ENCODE data around the gene CDKAL1.
"Not testable (repeated sequence)": the region's sequence is repeated elsewhere in the genome, so short reads cannot be mapped to it uniquely, and the experiment has no call there.

CDKAL1 gene

GRCh38 chr6:21159465-21159864, 625.2 kb downstream of the CDKAL1 start:
- DNase-seq: no peak

DNA sequence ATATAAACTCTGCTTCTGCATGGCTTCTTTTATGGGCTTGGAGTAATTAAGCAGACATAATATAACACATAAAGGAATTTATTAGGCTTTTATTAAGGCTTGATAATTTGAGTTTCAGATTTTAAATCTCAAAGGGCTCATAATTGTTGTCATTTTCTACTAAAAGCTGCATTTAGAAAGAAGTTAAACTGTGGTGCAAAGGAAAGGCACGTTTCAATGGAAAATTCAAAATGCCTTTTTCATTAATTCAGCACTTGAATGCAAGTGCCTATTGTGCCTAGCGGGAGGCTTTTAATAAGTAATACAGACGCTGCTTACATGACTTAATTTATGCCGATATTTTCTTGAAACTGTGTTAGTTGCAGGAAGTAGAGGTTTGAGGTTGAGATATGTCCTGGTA, 627.5 kb downstream of the CDKAL1 start:
- DNase-seq: no peak

- peak; percentile 69 for DNase-seq
These were observed 629.0 kb downstream of the CDKAL1 start for GRCh38 chr6:21163110-21163837.

DNA sequence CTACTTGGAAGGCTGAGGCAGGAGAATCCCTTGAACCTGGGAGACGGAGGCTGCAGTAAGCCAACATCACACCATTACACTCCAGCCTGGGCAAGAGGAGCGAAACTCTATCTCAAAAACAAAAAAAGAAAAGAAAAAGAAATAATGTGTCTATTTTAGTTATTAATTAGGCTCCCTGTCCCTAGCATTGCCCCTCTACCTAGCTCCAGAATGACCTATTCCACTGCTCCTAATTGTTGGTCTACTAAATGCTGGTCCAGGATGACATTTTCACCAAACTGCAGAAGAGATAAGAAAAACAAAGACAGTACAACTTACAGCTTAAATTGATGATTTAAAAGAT, 629.6 kb downstream of the CDKAL1 start:
- DNase-seq: no peak

DNA sequence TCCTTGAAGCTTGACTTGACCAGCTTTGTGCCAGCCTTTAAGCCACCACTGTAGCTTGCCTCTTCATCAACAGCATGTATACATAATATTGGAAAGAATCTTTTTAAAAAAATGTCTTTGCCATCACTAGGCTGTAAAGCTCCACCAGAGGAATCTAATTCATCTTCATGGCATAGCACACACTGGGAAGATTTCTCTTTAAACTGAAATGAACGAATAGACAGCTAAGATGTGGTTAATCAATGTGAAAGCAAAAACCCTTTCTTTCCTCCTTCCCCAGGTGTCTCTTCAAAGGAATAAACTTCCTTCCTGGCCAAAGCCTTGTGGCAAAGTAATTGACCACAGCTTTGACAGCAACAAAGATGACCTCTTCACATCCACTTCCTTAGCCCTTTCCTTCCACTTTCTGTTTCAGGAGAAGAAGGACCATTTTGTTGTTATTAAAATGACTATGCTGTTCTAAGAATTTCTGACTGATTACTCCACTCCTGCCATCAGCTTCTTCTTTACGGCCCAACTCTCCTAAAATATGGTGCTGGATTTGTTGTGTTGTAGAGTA, 630.6 kb downstream of the CDKAL1 start:
- DNase-seq: peak; percentile 44

DNA sequence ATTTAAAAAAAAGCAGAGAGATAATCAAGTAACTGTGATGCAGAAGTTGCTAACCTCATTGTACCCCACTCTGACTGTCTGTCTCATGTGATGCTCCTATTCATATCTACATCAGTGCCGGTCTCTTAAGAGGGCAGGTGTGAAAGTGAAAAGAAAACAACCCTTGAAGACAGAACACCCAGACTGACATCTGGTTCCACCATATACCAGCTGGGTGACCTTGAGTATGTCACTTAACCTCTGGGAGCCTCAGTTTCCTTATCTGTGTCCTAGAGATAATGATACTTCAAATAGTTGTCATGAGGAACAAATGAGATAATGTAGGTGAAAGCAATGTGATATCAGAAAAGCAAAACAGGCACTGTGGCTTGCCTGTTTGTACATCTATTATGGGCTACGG, 632.5 kb downstream of the CDKAL1 start:
- no peak for DNase-seq

DNA sequence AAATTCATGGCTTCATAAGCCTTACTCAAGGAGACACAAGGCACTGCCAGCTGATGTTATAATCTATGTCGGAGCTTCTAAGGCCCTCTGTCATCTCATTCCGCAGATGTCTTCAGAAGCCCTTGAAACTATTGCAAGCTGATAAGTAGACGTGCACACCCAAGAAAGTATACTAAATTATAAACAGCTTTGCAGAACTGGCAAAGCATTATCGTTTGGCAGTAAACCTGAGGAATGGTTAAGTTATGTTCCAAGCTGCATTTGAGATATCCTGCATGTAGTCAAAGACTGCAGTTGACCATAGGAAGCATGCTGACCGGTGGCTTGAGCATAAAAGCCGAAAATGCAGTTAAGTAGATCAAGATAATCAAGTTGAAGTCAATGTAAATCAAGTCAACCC, 633.5 kb downstream of the CDKAL1 start:
- no peak for DNase-seq

- DNase-seq: no peak
These were observed 637.5 kb downstream of the CDKAL1 start for GRCh38 chr6:21171801-21172200.

DNA sequence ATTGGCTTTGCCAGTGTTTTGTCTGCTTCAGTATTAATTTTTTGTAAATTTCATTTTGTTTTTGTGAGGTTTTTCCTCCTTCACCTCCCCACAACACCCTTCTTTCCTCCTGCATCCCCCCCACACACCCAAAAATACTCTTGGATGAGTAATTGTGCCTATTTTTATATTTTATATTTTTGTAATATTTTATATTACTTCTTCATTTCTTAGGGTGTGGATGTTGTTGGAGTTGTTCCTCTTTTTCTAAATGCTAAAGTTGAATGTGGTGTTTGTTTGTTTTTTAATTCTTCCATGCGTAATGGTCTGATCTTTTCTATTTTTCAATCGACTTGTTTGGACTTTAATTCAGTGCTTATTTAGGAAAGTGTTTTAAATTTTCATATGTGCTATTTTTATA, 638.8 kb downstream of the CDKAL1 start:
- DNase-seq: no peak

DNA sequence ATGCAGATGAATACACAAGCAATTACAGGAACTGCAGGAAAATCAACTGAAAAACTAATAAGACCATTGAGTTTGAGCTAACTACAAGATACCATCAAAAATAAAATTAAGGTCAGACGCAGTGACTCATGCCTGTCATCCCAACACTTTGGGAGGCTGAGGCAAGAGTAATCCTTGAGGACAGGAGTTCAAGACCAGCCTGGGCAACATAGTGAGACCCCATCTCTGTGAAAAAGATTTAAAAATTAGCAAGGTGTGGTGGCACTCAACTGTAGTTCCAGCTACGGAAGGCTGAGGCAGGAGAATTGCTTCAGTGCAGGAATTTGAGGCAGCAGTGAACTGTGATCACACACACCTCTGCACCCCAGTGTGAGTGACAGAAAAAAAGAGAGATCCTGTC, 639.4 kb downstream of the CDKAL1 start:
- DNase-seq: no peak

DNA sequence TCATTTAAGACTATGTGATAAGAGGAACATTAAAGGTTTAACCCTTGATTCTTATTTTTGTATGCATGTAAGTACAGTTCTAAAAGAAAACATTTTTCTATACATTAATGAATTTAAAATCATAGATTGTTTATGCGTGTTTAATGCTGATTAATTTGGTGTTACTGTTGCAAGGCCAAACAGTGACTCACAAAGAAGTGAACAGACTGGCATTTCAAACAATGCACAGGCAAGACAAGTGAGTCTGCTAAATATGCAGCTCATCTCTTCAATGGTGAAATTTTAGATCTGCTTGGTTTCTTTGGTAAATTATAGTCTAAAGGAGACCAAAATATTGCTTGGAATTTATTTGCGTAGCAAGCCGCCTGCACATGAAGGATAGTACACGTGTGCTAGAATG, 641.9 kb downstream of the CDKAL1 start:
- no peak for DNase-seq

GRCh38 chr6:21180155-21180554, 645.9 kb downstream of the CDKAL1 start:
- DNase-seq: no peak

- no peak for DNase-seq
These were observed 646.6 kb downstream of the CDKAL1 start for GRCh38 chr6:21180800-21181337.

- no peak for DNase-seq
These were observed 647.6 kb downstream of the CDKAL1 start for GRCh38 chr6:21181866-21182265.

DNA sequence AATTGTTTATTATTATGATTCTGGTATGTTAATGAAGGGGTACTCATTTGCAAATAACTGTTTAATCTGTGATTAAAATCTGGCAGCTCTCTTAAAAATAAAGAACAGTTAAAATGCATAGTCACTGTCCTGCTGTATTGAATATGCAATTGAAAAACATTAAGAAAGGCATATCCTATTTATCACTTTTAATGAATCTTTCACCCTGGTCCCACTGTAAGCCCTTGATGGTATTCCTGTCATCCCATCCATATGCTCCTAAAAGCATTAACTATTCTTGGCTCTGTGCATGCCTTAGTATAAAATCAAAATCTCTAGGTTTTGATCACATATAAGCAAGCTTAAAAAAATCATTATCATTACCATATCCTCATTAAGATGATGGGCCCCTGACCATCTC, 648.3 kb downstream of the CDKAL1 start:
- no peak for DNase-seq

GRCh38 chr6:21185861-21186478, 651.7 kb downstream of the CDKAL1 start:
- no peak for DNase-seq

DNA sequence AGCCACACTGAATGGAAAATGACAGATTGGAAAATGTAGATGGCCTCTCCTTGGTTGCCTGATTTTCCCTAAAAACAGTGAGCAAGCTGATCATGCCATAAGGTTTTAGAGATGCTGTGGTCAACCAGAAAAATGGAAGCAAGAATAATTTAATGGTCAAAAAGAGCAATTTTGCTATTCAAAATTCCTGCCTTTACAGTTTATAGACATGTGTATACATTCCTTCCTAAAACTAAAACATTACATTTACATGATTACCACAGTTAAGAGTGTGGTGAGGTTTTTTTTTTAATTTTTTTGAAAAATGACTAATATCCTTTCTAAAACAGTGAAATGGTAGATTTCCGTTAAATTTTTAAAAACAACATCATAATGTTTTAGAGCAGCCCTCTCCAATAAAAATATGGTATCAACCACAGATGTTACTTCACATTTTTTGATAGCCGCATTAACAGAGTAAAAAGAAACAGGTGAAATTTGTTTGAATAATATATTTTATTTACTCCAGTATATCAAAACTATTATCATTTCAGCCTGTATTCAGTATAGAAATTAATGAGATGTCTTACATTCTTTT, 652.3 kb downstream of the CDKAL1 start:
- peak; percentile 16 for DNase-seq

DNA sequence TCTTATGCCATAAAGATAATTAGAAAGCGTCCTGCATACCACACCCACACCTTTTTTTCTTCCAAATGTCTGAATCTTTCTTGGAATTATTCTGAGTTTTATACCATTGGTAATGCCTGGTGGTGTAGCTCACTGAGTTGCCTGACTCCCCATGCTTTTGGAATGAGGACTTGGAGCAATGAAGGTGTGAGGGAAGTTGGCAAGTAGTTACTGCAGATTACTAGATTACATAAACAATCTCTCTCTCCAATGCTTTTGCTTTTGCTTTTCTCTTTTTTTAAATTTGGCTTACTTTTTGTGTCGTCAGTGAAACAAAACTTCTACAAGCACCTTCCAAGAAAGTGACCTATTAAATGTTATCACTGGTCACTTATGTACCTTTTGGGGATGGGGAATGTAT, 653.2 kb downstream of the CDKAL1 start:
- DNase-seq: no peak

DNA sequence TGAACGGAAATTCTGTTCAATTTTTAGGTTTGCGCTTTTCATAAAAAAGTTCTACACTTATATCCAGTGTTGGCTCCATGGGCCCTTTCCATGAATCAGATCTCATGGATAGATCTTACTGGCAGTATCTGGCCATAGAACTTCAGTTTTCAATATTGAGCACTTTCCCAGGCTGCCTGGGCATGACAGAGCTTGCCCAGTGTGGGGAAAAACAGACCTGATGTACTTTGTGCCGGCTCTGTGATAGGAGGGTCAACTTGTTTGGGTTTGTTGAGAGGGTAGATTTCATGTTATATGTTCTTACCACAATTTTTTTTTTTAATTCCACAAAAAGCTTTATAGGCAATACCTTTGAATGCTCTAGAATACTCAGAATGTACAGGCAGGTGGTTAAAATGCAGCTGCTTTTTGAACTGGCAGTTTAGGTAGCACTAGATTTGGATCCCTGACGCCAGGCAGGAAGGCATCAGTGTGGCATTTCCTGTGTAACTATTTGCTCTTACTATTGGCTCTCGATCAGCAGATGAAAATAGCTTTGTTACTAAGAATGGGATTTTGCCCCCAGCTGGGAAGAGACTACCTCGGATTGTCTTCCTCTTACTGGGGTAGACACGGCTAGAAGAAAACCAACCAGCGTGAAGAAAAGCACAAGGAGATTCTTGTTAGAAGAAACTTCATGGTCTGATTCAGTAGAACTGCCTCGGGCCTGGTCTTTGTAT, 654.4 kb downstream of the CDKAL1 start:
- DNase-seq: no peak

DNA sequence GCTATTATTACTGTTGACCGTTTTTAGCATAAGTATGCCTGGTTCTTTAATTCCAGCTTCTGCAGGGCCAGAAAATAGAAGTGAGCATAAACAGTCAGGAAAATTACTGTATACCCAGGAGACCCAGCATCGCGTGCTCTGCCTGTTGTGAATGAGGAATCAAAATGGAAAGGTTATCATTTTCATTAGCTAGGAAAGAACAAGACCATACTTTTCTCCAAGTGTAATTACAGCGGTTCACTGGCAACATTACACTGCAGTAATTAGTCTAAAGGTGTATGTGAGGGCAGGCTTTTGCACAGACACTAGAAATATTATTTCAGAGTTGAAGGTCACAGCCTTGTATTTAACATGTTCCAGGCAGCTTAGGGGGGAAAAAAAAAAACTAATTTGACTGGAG, 655.5 kb downstream of the CDKAL1 start:
- no peak for DNase-seq

DNA sequence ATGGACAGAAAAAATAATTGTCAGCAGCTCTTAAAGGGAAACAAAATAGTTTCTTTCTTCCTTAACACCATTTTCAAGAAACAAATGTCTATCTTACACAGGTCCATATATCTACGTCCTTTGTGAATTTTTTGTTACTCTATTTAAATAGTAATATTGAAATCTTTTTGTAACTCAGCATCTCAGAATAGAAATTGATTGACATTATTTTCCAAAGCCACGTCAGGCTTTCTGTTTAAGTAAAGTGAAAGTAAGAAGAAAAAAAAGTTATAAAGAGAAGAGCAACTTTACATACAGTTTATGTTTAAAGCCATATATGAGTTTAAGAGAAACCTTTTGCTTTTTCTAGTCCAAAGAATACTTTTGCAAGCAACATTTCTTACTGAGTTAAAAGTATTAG, 656.4 kb downstream of the CDKAL1 start:
- DNase-seq: no peak

DNA sequence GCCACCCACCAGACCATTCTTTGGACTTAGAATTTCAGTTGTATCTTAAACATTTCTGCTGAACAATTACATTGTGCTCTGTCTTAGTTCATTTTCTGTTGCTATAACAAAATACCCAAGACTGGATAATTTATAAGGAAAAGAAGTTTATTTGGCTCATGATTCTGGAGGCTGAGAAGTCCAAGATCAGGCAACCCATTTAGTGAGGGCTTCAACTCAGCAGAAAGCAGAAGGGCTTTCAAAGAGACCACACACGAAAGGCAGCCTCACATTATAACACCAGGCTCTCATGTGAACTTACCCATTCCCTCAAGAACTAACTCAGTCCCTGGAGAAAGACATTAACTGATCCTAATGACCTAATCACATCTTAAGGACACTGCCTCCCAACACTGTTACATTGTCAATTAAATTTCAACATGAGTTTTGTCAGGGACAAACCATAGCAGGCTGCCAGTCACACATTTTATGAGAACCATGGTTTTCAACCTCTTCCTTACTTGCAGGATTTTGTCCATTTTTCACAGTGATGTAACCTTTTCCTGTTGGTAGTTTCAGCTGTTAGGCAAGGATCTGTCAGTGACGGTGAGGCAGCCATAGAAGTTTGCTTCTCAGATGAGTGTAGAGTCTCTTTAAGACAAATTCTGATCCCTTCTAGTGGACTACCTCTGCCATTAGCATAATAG, 659.7 kb downstream of the CDKAL1 start:
- no peak for DNase-seq

- not testable (repeated sequence) for DNase-seq
These were observed 661.0 kb downstream of the CDKAL1 start for GRCh38 chr6:21195301-21195700.

Measured in EL (cell line).